Epithelial cell of esophagus (primary cell): ENCODE data around the gene ARHGAP26.

Experiments
- DNase-seq: peaks from one replicate; pipeline ENCODE4 v3.0.0; 2010; ENCODE audit warnings: low read depth
- H3K4me3 ChIP-seq: 2 replicates; pipeline ENCODE4 v1.5.1; 2011; ENCODE audit warnings: mild to moderate bottlenecking, low read length, control low read depth
- TF ChIP-seq, protein P1 (sequence below): IDR thresholded peaks from 2 replicates; pipeline ENCODE4 v1.5.1; 2011; ENCODE audit warnings: low read depth, mild to moderate bottlenecking, low read length, control low read depth, inconsistent platforms; ENCODE audit not compliant: insufficient read depth; ENCODE audit errors: missing control alignments

Gene ARHGAP26

DNA sequence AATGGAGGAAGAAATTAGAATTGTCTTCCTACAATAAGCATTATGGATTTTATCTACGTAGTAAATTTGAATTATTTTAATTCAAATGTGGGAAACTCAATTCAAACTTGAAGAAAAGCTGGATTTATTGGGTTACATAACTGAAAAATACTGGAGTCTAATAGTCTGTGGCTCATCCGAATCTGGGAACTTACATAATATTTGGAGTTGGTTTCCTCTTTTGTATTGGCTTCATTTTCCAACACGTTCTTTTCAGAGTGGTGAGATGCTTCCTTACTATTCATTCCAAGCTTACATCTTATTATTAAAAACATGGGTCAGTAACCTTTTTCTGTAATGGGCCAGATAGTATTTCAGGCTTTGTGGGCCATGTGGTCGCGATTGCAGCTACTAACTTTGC lies 164.8 kb downstream of the ARHGAP26 start:
- DNase-seq, result no peak
- no peak overlapping the region for H3K4me3 ChIP-seq
- TF ChIP-seq, protein P1, sequence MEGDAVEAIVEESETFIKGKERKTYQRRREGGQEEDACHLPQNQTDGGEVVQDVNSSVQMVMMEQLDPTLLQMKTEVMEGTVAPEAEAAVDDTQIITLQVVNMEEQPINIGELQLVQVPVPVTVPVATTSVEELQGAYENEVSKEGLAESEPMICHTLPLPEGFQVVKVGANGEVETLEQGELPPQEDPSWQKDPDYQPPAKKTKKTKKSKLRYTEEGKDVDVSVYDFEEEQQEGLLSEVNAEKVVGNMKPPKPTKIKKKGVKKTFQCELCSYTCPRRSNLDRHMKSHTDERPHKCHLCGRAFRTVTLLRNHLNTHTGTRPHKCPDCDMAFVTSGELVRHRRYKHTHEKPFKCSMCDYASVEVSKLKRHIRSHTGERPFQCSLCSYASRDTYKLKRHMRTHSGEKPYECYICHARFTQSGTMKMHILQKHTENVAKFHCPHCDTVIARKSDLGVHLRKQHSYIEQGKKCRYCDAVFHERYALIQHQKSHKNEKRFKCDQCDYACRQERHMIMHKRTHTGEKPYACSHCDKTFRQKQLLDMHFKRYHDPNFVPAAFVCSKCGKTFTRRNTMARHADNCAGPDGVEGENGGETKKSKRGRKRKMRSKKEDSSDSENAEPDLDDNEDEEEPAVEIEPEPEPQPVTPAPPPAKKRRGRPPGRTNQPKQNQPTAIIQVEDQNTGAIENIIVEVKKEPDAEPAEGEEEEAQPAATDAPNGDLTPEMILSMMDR, result no peak

GRCh38 chr5:142937374-142937773 lies 167.2 kb downstream of the ARHGAP26 start:
- no peak overlapping the region for H3K4me3 ChIP-seq
- TF ChIP-seq, protein P1, result no peak
- no peak for DNase-seq

GRCh38 chr5:142938266-142938880 lies 168.2 kb downstream of the ARHGAP26 start:
- TF ChIP-seq, protein P1, result no peak
- no peak overlapping the region for H3K4me3 ChIP-seq
- no peak for DNase-seq

DNA sequence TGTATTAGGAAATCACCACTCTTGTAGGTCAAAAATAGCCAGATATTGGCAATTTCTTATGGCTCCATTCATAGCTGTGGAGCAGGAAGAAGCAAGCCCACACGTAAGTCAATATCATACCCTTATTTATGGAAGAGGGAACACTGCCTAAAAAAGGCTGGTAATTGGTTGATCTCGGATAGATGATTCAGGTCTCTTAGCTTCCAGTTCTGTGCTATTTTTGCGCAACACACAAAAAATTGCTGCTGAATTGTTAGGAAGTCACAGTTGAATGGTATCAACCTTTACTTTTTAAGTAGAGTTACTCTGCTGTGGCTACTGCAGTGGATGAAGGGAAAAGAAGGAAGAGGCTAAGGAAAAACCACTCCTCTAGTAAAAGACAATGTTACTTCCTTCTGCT lies 168.8 kb downstream of the ARHGAP26 start:
- TF ChIP-seq, protein P1, result no peak
- DNase-seq, result no peak

GRCh38 chr5:142939884-142940283 lies 169.7 kb downstream of the ARHGAP26 start:
- no peak overlapping the region for H3K4me3 ChIP-seq
- TF ChIP-seq, protein P1, result no peak
- DNase-seq, result no peak

More for the DNA sequence above, 168.8 kb downstream of the ARHGAP26 start:
- no peak overlapping the region for H3K4me3 ChIP-seq

DNA sequence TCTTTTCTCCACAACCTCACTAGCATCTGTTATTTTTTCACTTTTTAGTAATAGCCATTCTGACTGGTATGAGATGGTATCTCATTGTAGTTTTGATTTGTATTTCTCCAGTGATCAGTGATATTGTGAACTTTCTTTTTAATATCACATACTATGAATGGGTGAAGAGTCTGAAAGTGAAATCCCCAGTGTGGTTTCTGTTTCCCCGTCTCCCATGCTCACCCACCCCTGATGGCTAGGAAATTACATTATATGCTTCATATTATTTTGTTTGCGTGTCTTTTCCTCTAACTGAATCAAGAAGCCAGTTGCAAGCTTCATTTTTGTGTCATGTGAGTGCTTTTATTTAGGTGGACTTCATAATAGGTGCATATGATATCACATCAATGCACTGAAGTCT lies 171.1 kb downstream of the ARHGAP26 start:
- TF ChIP-seq, protein P1, result no peak
- no peak overlapping the region for H3K4me3 ChIP-seq
- no peak for DNase-seq

DNA sequence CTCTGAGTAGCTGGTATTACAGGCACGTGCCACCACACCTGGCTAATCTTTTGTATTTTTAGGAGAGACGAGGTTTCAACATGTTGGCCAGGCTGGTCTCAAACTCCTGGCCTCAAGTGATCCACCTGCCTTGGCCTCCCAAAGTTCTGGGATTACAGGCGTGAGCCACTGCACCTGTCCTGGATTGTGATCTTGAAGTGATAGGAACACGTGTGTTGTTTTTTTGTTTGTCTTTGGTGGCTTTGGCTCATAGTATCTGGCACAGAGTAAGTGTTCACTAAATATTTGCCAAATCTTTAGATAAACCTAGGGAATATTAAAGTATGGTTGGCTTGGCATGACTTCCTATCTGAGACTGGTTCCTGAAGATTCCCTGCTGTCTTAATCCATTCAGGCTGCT lies 172.7 kb downstream of the ARHGAP26 start:
- no peak overlapping the region for H3K4me3 ChIP-seq
- DNase-seq, result no peak
- TF ChIP-seq, protein P1, result no peak
